ENCODE measurements around the gene LMOD2. TPM values are rescaled to one million over a fixed set of nuclear protein-coding genes. Genes with fewer than 3 reads are reported as not detected.

Gene LMOD2
- total and polyA plus RNA-seq, 2 experiments from 2014 or later: not detected

DNA sequence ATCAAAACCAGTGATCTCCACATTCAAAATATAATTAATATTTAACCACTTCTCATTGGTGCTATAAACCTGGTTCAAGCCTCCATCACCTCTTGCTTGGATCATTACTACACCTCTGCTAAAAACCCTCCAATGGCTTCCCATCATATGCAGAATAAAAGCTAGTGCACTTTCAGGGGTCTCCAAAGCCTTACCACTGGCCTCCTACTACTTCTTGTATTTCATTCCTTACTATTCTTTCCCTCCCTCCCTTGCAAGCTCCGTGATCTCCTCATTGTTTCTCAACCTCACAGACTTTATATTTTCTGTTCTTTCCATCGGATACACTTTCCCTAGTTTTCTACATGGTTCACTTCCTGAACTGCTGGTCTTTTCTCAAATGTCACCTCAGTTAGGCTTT is 31.5 kb downstream of the LMOD2 start (continued):
- no peak for TF ChIP-seq EZH2 (IDR thresholded peaks at IDR 0.05; ENCODE audit: low read depth, unreplicated experiment)
- TF ChIP-seq, protein P1, sequence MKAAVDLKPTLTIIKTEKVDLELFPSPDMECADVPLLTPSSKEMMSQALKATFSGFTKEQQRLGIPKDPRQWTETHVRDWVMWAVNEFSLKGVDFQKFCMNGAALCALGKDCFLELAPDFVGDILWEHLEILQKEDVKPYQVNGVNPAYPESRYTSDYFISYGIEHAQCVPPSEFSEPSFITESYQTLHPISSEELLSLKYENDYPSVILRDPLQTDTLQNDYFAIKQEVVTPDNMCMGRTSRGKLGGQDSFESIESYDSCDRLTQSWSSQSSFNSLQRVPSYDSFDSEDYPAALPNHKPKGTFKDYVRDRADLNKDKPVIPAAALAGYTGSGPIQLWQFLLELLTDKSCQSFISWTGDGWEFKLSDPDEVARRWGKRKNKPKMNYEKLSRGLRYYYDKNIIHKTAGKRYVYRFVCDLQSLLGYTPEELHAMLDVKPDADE (IDR thresholded peaks at IDR 0.05): no peak
- TF ChIP-seq, protein P2, sequence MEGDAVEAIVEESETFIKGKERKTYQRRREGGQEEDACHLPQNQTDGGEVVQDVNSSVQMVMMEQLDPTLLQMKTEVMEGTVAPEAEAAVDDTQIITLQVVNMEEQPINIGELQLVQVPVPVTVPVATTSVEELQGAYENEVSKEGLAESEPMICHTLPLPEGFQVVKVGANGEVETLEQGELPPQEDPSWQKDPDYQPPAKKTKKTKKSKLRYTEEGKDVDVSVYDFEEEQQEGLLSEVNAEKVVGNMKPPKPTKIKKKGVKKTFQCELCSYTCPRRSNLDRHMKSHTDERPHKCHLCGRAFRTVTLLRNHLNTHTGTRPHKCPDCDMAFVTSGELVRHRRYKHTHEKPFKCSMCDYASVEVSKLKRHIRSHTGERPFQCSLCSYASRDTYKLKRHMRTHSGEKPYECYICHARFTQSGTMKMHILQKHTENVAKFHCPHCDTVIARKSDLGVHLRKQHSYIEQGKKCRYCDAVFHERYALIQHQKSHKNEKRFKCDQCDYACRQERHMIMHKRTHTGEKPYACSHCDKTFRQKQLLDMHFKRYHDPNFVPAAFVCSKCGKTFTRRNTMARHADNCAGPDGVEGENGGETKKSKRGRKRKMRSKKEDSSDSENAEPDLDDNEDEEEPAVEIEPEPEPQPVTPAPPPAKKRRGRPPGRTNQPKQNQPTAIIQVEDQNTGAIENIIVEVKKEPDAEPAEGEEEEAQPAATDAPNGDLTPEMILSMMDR (conservative IDR thresholded peaks at IDR 0.05; ENCODE audit: low read depth in 2 of 2): no peak

DNA sequence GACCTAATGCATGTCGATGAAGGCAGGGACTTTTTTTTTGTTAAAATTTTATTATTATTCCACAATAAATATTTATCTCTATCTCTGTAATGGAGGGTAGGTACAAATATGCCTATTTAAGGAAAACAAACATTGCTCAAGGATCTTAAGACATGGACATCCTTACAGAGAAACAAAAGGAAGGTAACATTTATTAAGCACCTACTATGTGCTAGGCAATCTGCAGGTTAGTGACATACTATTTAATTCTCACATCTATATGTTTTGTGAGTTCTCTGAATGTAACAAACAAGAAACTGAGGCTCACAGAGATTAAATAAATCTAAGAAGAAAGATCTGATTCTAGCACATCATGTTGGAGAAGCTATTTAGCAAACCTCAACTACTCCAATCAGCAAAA is 32.1 kb downstream of the LMOD2 start:
- Histone ChIP-seq H3K27me3 (ENCODE audit: insufficient read depth) (no peaks in the 10 kb centered on the region), H3K79me2 (replicated peaks; ENCODE audit: insufficient read depth) (peaks cover 11% of the 10 kb centered on the region), H3F3A (replicated peaks; ENCODE audit: low read depth) (no peaks in the 10 kb centered on the region), H3K4me2 (no peak overlapping the region), H3K4me1 (ENCODE audit: insufficient read depth) (peaks cover 15% of the 10 kb centered on the region), H3K9me2 (ENCODE audit: insufficient read depth) (no peaks in the 10 kb centered on the region), H3K36me3 (ENCODE audit: insufficient read depth) (peaks cover 10% of the 10 kb centered on the region; the same call in 1 of the 2 replicates), H3K27ac (ENCODE audit: low read depth) (no peak overlapping the region), H3K4me3 (no peak overlapping the region), H2AFZ (no peak overlapping the region), H4K20me1 (replicated peaks; ENCODE audit: insufficient read depth) (no peaks in the 10 kb centered on the region)
- TF ChIP-seq JUNB (IDR thresholded peaks at IDR 0.05; ENCODE audit: unreplicated experiment) (no peak), STAT1 (IDR thresholded peaks at IDR 0.05; ENCODE audit: unreplicated experiment) (no peak), ZNF331 (CRISPR knock-in tag; IDR thresholded peaks at IDR 0.05; ENCODE audit: low read depth) (no peak), CREB1 (CRISPR knock-in tag; IDR thresholded peaks at IDR 0.05; ENCODE audit: low read depth) (no peak), EZH2 (IDR thresholded peaks at IDR 0.05; ENCODE audit: low read depth, unreplicated experiment) (no peak), NANOG (IDR thresholded peaks at IDR 0.05; ENCODE audit: borderline replicate concordance) (no peak)
- TF ChIP-seq, protein P1 (IDR thresholded peaks at IDR 0.05): no peak
- TF ChIP-seq, protein P3, sequence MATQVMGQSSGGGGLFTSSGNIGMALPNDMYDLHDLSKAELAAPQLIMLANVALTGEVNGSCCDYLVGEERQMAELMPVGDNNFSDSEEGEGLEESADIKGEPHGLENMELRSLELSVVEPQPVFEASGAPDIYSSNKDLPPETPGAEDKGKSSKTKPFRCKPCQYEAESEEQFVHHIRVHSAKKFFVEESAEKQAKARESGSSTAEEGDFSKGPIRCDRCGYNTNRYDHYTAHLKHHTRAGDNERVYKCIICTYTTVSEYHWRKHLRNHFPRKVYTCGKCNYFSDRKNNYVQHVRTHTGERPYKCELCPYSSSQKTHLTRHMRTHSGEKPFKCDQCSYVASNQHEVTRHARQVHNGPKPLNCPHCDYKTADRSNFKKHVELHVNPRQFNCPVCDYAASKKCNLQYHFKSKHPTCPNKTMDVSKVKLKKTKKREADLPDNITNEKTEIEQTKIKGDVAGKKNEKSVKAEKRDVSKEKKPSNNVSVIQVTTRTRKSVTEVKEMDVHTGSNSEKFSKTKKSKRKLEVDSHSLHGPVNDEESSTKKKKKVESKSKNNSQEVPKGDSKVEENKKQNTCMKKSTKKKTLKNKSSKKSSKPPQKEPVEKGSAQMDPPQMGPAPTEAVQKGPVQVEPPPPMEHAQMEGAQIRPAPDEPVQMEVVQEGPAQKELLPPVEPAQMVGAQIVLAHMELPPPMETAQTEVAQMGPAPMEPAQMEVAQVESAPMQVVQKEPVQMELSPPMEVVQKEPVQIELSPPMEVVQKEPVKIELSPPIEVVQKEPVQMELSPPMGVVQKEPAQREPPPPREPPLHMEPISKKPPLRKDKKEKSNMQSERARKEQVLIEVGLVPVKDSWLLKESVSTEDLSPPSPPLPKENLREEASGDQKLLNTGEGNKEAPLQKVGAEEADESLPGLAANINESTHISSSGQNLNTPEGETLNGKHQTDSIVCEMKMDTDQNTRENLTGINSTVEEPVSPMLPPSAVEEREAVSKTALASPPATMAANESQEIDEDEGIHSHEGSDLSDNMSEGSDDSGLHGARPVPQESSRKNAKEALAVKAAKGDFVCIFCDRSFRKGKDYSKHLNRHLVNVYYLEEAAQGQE (IDR thresholded peaks at IDR 0.05; ENCODE audit: unreplicated experiment): no peak
- Mint-ChIP-seq H3K27ac (no peak overlapping the region), H3K4me1 (peaks cover 27% of the 10 kb centered on the region), H3K9me3 (no peaks in the 10 kb centered on the region), H3K4me3 (no peak overlapping the region), H3K27me3 (ENCODE audit: insufficient read depth, low read depth, poor library complexity) (peaks cover 4% of the 10 kb centered on the region), H3K36me3 (ENCODE audit: low read depth) (peaks cover 29% of the 10 kb centered on the region)
- DNase-seq (ENCODE audit: low spot score) (no peak), ATAC-seq (no peak)
